Fibroblast of lung (primary cell): Measurements from ENCODE around the gene UBE2H.

Source experiments
- CTCF ChIP-seq, 2 donors: IDR thresholded peaks in 1 of 2; conservative IDR thresholded peaks in 1 of 2; 1 replicate in 1 of 2; 2 replicates in 1 of 2; pipeline ENCODE4 v1.5.1; 2011 to 2012; ENCODE audit warnings: low read length in 2 of 2, control low read depth in 1 of 2, inconsistent platforms in 1 of 2, low read depth in 1 of 2, mild to moderate bottlenecking in 1 of 2
- EZH2 ChIP-seq: IDR thresholded peaks from 2 replicates; pipeline ENCODE4 v1.5.1; 2012; ENCODE audit warnings: low read length, control low read depth, mild to moderate bottlenecking; ENCODE audit errors: missing control alignments

GRCh38 chr7:129970816-129971215, 18.1 kb upstream of the UBE2H start:
- no peak for TF ChIP-seq CTCF (conservative IDR thresholded peaks at IDR 0.05 in 1 of 2, IDR thresholded peaks at IDR 0.05 in 1 of 2; ENCODE audit: low read depth in 1 of 2, low read length in 2 of 2)
- no peak for TF ChIP-seq EZH2
